Activated CD4-positive, alpha-beta T cell treated with anti-CD3 and anti-CD28 coated beads for 36 hours (primary cell): ENCODE results near the gene TMEM63A. TPM values are rescaled to one million over a fixed set of nuclear protein-coding genes. Genes with fewer than 3 reads are reported as not detected.

Experiments used
- ATAC-seq: fragments of 200-7000 bp; cut with Tn5 transposase; one replicate; pipeline ENCODE4 v1.10.0; 2021; ENCODE audit warnings: mild to moderate bottlenecking, moderate library complexity
- CTCF ChIA-PET: fragments of 350-600 bp; sonication (Branson Sonifier 250); formaldehyde crosslinking; loops from one replicate; lab custom pipeline; 2021; ENCODE audit warnings: antibody characterized with exemption; lab: Charles Lee
- POLR2A ChIA-PET: fragments of 350-600 bp; sonication (Branson Sonifier 250); formaldehyde crosslinking; loops from one replicate; lab custom pipeline; 2021; ENCODE audit warnings: antibody characterized with exemption, inconsistent platforms; lab: Charles Lee
- DNase-seq: peaks from one replicate; pipeline ENCODE4 v3.0.0-alpha.2; 2020
- H3K27ac Mint-ChIP-seq: one replicate; pipeline ENCODE4 v1.8.0; 2021; ENCODE audit warnings: mixed read lengths
- H3K27me3 Mint-ChIP-seq: one replicate; pipeline ENCODE4 v1.8.0; 2021; ENCODE audit warnings: mixed read lengths
- H3K36me3 Mint-ChIP-seq: one replicate; pipeline ENCODE4 v1.8.0; 2021; ENCODE audit warnings: low read depth, mixed read lengths
- H3K4me1 Mint-ChIP-seq: one replicate; pipeline ENCODE4 v1.8.0; 2021; ENCODE audit warnings: mixed read lengths
- H3K4me3 Mint-ChIP-seq: one replicate; pipeline ENCODE4 v1.8.0; 2021; ENCODE audit warnings: mild to moderate bottlenecking, moderate library complexity, mixed read lengths
- H3K9me3 Mint-ChIP-seq: one replicate; pipeline ENCODE4 v1.8.0; 2021; ENCODE audit warnings: low read depth, mixed read lengths
- intact Hi-C, 2 experiments: fragments of 100-400 bp; cut with DNase I in 1 of 2; cut with micrococcal nuclease in 1 of 2; formaldehyde crosslinking; loops; one replicate each; pipeline versions ENCODE4 v1.14.2 to v1.15.1; 2022 to 2024; cut with DNase I, micrococcal nuclease
- total RNA-seq, 2 experiments: library from RNA; stranded (reverse); gene quantifications; one replicate each; pipeline ENCODE4 v1.2.3, GENCODE V29; 2021

Gene TMEM63A
- total RNA-seq, 2 experiments from 2014 or later, result 47.3 to 48.0 TPM

GRCh38 chr1:225908773-225909172 is 26.6 kb upstream of the TMEM63A start:
- no peaks in the 10 kb centered on the region for H3K9me3 Mint-ChIP-seq
- DNase-seq (no peak), ATAC-seq (no peak)
- intact Hi-C loops, result no loop called here
- ChIA-PET POLR2A (no interaction called here), CTCF (interaction anchor here (0.9 to 2.5 kb wide), 5 partner anchors 12 to 428 kb away, joined by 3 to 9 read pairs (median 3); partner anchors contain the start of genes SRP9 and TMEM63A)
- no peak overlapping the region for H3K27ac Mint-ChIP-seq
- no peaks in the 10 kb centered on the region for H3K27me3 Mint-ChIP-seq
- H3K4me1 Mint-ChIP-seq, result peaks cover 24% of the 10 kb centered on the region
- H3K36me3 Mint-ChIP-seq, result no peaks in the 10 kb centered on the region
- no peak overlapping the region for H3K4me3 Mint-ChIP-seq

GRCh38 chr1:225908013-225908640 is 25.9 kb upstream of the TMEM63A start:
- peaks cover 24% of the 10 kb centered on the region for H3K4me1 Mint-ChIP-seq
- ATAC-seq (no peak), DNase-seq (no peak)
- H3K27me3 Mint-ChIP-seq, result no peaks in the 10 kb centered on the region
- intact Hi-C loops, result no loop called here
- ChIA-PET POLR2A (no interaction called here), CTCF (interaction anchor here (0.6 to 2.5 kb wide), 5 partner anchors 11 to 427 kb away, joined by 3 to 9 read pairs (median 4); partner anchors contain the start of genes SRP9 and TMEM63A)
- H3K4me3 Mint-ChIP-seq, result no peak overlapping the region
- H3K36me3 Mint-ChIP-seq, result no peaks in the 10 kb centered on the region
- no peak overlapping the region for H3K27ac Mint-ChIP-seq
- H3K9me3 Mint-ChIP-seq, result no peaks in the 10 kb centered on the region

GRCh38 chr1:225907341-225907740 is 25.2 kb upstream of the TMEM63A start:
- intact Hi-C loops, result no loop called here

GRCh38 chr1:225906467-225906866 is 24.3 kb upstream of the TMEM63A start:
- peaks cover 22% of the 10 kb centered on the region for H3K4me1 Mint-ChIP-seq
- no peak overlapping the region for H3K4me3 Mint-ChIP-seq
- ATAC-seq (no peak), DNase-seq (no peak)
- ChIA-PET POLR2A (no interaction called here), CTCF (interaction anchor here (0.8 to 1.1 kb wide), 2 partner anchors 8 to 29 kb away, joined by 3 read pairs; no protein-coding TSS in a partner anchor)
- H3K9me3 Mint-ChIP-seq, result no peaks in the 10 kb centered on the region
- intact Hi-C loops, result no loop called here
- no peaks in the 10 kb centered on the region for H3K27me3 Mint-ChIP-seq
- H3K36me3 Mint-ChIP-seq, result no peaks in the 10 kb centered on the region
- H3K27ac Mint-ChIP-seq, result no peak overlapping the region

More at GRCh38 chr1:225907341-225907740, 25.2 kb upstream of the TMEM63A start:
- Mint-ChIP-seq H3K9me3 (no peaks in the 10 kb centered on the region), H3K27ac (no peak overlapping the region), H3K4me3 (no peak overlapping the region), H3K4me1 (peaks cover 24% of the 10 kb centered on the region), H3K36me3 (no peaks in the 10 kb centered on the region), H3K27me3 (no peaks in the 10 kb centered on the region)
- DNase-seq, result no peak
- CTCF ChIA-PET, result interaction anchor here (0.6 to 2.5 kb wide), 2 partner anchors 69 to 130 kb away, joined by 4 to 9 read pairs; partner anchors contain the start of gene SRP9
- ATAC-seq, result no peak
- POLR2A ChIA-PET, result interaction anchor here (0.8 kb wide), 1 partner anchor 128 kb away, joined by 3 read pairs; no protein-coding TSS in a partner anchor

- Mint-ChIP-seq H3K27ac (no peak overlapping the region), H3K4me3 (no peak overlapping the region), H3K9me3 (no peaks in the 10 kb centered on the region), H3K4me1 (peaks cover 17% of the 10 kb centered on the region), H3K27me3 (no peaks in the 10 kb centered on the region), H3K36me3 (no peaks in the 10 kb centered on the region)
- ChIA-PET POLR2A (no interaction called here), CTCF (interaction anchor here (0.6 kb wide), 1 partner anchor 72 kb away, joined by 3 read pairs; no protein-coding TSS in a partner anchor)
- ATAC-seq (no peak), DNase-seq (no peak)
- intact Hi-C loops, result no loop called here
These were observed 21.4 kb upstream of the TMEM63A start for GRCh38 chr1:225903623-225904022.

- CTCF ChIA-PET, result interaction anchor here (5.1 kb wide), 1 partner anchor 17 kb away, joined by 18 read pairs; the partner anchor contains the start of gene TMEM63A
- POLR2A ChIA-PET, result no interaction called here
- Mint-ChIP-seq H3K27ac (peak overlapping the region; percentile 88), H3K4me1 (peaks cover 39% of the 10 kb centered on the region), H3K36me3 (no peaks in the 10 kb centered on the region), H3K9me3 (no peaks in the 10 kb centered on the region), H3K4me3 (no peak overlapping the region), H3K27me3 (no peaks in the 10 kb centered on the region)
- DNase-seq, result no peak
- no peak for ATAC-seq
- intact Hi-C loops, result no loop called here
These were observed 17.1 kb upstream of the TMEM63A start for GRCh38 chr1:225899044-225899925.

- Mint-ChIP-seq H3K36me3 (no peaks in the 10 kb centered on the region), H3K27ac (peak overlapping the region; percentile 95), H3K27me3 (no peaks in the 10 kb centered on the region), H3K4me1 (peaks cover 42% of the 10 kb centered on the region), H3K9me3 (no peaks in the 10 kb centered on the region), H3K4me3 (peak overlapping the region; percentile 59)
- CTCF ChIA-PET, result interaction anchor here (0.5 to 5.1 kb wide), 15 partner anchors 8 to 424 kb away, joined by 3 to 18 read pairs (median 3); partner anchors contain the start of genes EPHX1, SRP9 and TMEM63A
- DNase-seq, result peak; percentile 41
- ATAC-seq, result no peak
- intact Hi-C loops, result loop anchor here (1.0 to 2.0 kb wide), 8 partner anchors 13 to 453 kb away; partner anchors contain the start of genes PYCR2 (in 2 of the 2), TMEM63A (in 2 of the 2), H3-3A (in 1 of the 2) and SRP9 (in 1 of the 2)
- POLR2A ChIA-PET, result interaction anchor here (0.6 to 1.8 kb wide), 8 partner anchors 12 to 406 kb away, joined by 3 to 16 read pairs (median 4); partner anchors contain the start of genes PYCR2 and TMEM63A
These were observed 15.7 kb upstream of the TMEM63A start for GRCh38 chr1:225897595-225898514.

GRCh38 chr1:225896937-225897549 is 14.9 kb upstream of the TMEM63A start:
- ChIA-PET CTCF (interaction anchor here (0.6 to 5.1 kb wide), 14 partner anchors 12 to 864 kb away, joined by 3 to 18 read pairs (median 3); partner anchors contain the start of genes EPHX1, SRP9 and TMEM63A), POLR2A (interaction anchor here (0.7 to 1.8 kb wide), 5 partner anchors 15 to 102 kb away, joined by 3 to 9 read pairs (median 3); partner anchors contain the start of genes PYCR2, SDE2 and TMEM63A)
- intact Hi-C loops, result loop anchor here (1.0 to 2.0 kb wide), 8 partner anchors 14 to 452 kb away; partner anchors contain the start of genes PYCR2 (in 2 of the 2), TMEM63A (in 2 of the 2), H3-3A (in 1 of the 2) and SRP9 (in 1 of the 2)
- Mint-ChIP-seq H3K4me3 (peak overlapping the region; percentile 59), H3K27me3 (no peaks in the 10 kb centered on the region), H3K27ac (peak overlapping the region; percentile 95), H3K4me1 (peaks cover 42% of the 10 kb centered on the region), H3K36me3 (no peaks in the 10 kb centered on the region), H3K9me3 (no peaks in the 10 kb centered on the region)
- DNase-seq (peak; percentile 80), ATAC-seq (peak; percentile 98)

- CTCF ChIA-PET, result interaction anchor here (0.6 to 5.1 kb wide), 9 partner anchors 12 to 863 kb away, joined by 3 to 18 read pairs (median 4); partner anchors contain the start of genes SRP9 and TMEM63A
- POLR2A ChIA-PET, result interaction anchor here (0.7 to 1.8 kb wide), 4 partner anchors 15 to 103 kb away, joined by 3 to 9 read pairs (median 3); partner anchors contain the start of genes PYCR2 and SDE2
These were observed 14.3 kb upstream of the TMEM63A start for GRCh38 chr1:225896494-225896893.

More at GRCh38 chr1:225896494-225896893, 14.3 kb upstream of the TMEM63A start:
- Mint-ChIP-seq H3K4me3 (peak overlapping the region; percentile 59), H3K4me1 (peaks cover 42% of the 10 kb centered on the region), H3K36me3 (no peaks in the 10 kb centered on the region), H3K27ac (peak overlapping the region; percentile 95), H3K9me3 (no peaks in the 10 kb centered on the region), H3K27me3 (no peaks in the 10 kb centered on the region)
- DNase-seq (no peak), ATAC-seq (no peak)
- intact Hi-C loops, result loop anchor here in 1 of 2 experiments (2.0 kb wide), 1 partner anchor 430 kb away; no protein-coding TSS in a partner anchor
